ENCODE results near the gene PARVG.

PARVG gene

GRCh38 chr22:44142421-44143104, 38.2 kb upstream of the PARVG start:
- no peaks in the 10 kb centered on the region for H3K4me1 ChIP-seq (ENCODE audit: insufficient read depth, low read length)
- H3K27ac ChIP-seq (ENCODE audit: low read length) = no peak overlapping the region
- H3K27me3 ChIP-seq (ENCODE audit: insufficient read depth, low read length, poor library complexity) = no peaks in the 10 kb centered on the region
- H3K36me3 ChIP-seq (ENCODE audit: insufficient read depth, low read length) = no peaks in the 10 kb centered on the region
- no peak overlapping the region for H3K9ac ChIP-seq (ENCODE audit: low read depth, low read length)
- no peaks in the 10 kb centered on the region for H3K9me3 ChIP-seq (ENCODE audit: insufficient read depth, low read length, severe bottlenecking)
- TF ChIP-seq CTCF (IDR thresholded peaks at IDR 0.05; ENCODE audit: borderline replicate concordance, extremely low read depth, low read length, poor library complexity, severe bottlenecking) = no peak
- H3K4me2 ChIP-seq (ENCODE audit: insufficient read depth, low read length) = no peak overlapping the region
- ATAC-seq (ENCODE audit: insufficient read depth, low read depth) (no peak), DNase-seq (no peak)
- H3K79me2 ChIP-seq (ENCODE audit: insufficient read depth, low read length) = no peaks in the 10 kb centered on the region
- no peak overlapping the region for H2AFZ ChIP-seq (ENCODE audit: low read depth, low read length)
- H4K20me1 ChIP-seq (ENCODE audit: insufficient read depth, low read length) = no peaks in the 10 kb centered on the region
- no peak overlapping the region for H3K4me3 ChIP-seq (ENCODE audit: low read depth in 1 of 2, low read length in 2 of 2)

GRCh38 chr22:44143105-44143474, 37.6 kb upstream of the PARVG start:
- no peaks in the 10 kb centered on the region for H3K4me1 ChIP-seq (ENCODE audit: insufficient read depth, low read length)
- no peaks in the 10 kb centered on the region for H3K9me3 ChIP-seq (ENCODE audit: insufficient read depth, low read length, severe bottlenecking)
- ATAC-seq (ENCODE audit: insufficient read depth, low read depth) (no peak), DNase-seq (no peak)
- H3K79me2 ChIP-seq (ENCODE audit: insufficient read depth, low read length) = no peaks in the 10 kb centered on the region
- no peak overlapping the region for H3K9ac ChIP-seq (ENCODE audit: low read depth, low read length)
- H3K27ac ChIP-seq (ENCODE audit: low read length) = no peak overlapping the region
- no peaks in the 10 kb centered on the region for H3K36me3 ChIP-seq (ENCODE audit: insufficient read depth, low read length)
- no peaks in the 10 kb centered on the region for H3K27me3 ChIP-seq (ENCODE audit: insufficient read depth, low read length, poor library complexity)
- H4K20me1 ChIP-seq (ENCODE audit: insufficient read depth, low read length) = no peaks in the 10 kb centered on the region
- no peak for TF ChIP-seq EZH2 (IDR thresholded peaks at IDR 0.05; ENCODE audit: borderline replicate concordance, low read depth, low read length, severe bottlenecking)
- TF ChIP-seq CTCF (IDR thresholded peaks at IDR 0.05; ENCODE audit: borderline replicate concordance, extremely low read depth, low read length, poor library complexity, severe bottlenecking) = no peak
- no peak overlapping the region for H3K4me3 ChIP-seq (ENCODE audit: low read depth in 1 of 2, low read length in 2 of 2)
- no peak overlapping the region for H3K4me2 ChIP-seq (ENCODE audit: insufficient read depth, low read length)
- H2AFZ ChIP-seq (ENCODE audit: low read depth, low read length) = no peak overlapping the region

- Histone ChIP-seq H3K9ac (ENCODE audit: low read depth, low read length) (no peak overlapping the region), H3K27me3 (ENCODE audit: insufficient read depth, low read length, poor library complexity) (no peaks in the 10 kb centered on the region), H3K9me3 (ENCODE audit: insufficient read depth, low read length, severe bottlenecking) (no peaks in the 10 kb centered on the region), H3K27ac (ENCODE audit: low read length) (no peak overlapping the region), H3K36me3 (ENCODE audit: insufficient read depth, low read length) (no peaks in the 10 kb centered on the region), H3K4me2 (ENCODE audit: insufficient read depth, low read length) (no peak overlapping the region), H4K20me1 (ENCODE audit: insufficient read depth, low read length) (no peaks in the 10 kb centered on the region), H3K4me3 (ENCODE audit: low read depth in 1 of 2, low read length in 2 of 2) (no peak overlapping the region), H3K79me2 (ENCODE audit: insufficient read depth, low read length) (no peaks in the 10 kb centered on the region), H2AFZ (ENCODE audit: low read depth, low read length) (no peak overlapping the region), H3K4me1 (ENCODE audit: insufficient read depth, low read length) (no peaks in the 10 kb centered on the region)
- TF ChIP-seq EZH2 (IDR thresholded peaks at IDR 0.05; ENCODE audit: borderline replicate concordance, low read depth, low read length, severe bottlenecking) (no peak), CTCF (IDR thresholded peaks at IDR 0.05; ENCODE audit: borderline replicate concordance, extremely low read depth, low read length, poor library complexity, severe bottlenecking) (no peak)
- DNase-seq (no peak), ATAC-seq (ENCODE audit: insufficient read depth, low read depth) (no peak)
Observed at GRCh38 chr22:44143579-44143978, 37.1 kb upstream of the PARVG start.

Data from DND-41 (cell line).